Ovary (tissue), 3 donors: ENCODE measurements around the gene GPM6B.

ENCODE experiments used
- EP300 ChIP-seq: sonication (generic); formaldehyde crosslinking; IDR thresholded peaks from one replicate; pipeline ENCODE4 v1.6.1; 2017; ENCODE audit warnings: antibody characterized with exemption
- TF ChIP-seq, protein P1 (sequence below), 3 donors: fragments of 450-650 bp in 2 of 3; fragments of 200-600 bp in 1 of 3; IDR thresholded peaks; one replicate each; pipeline versions ENCODE4 v1.5.1 to v1.8.0; 2016 to 2022; ENCODE audit warnings: antibody characterized with exemption in 3 of 3, mild to moderate bottlenecking in 1 of 3
- donor health status: DM: no; HTN: no; CAD: no.

- TF ChIP-seq EP300, result no peak
- TF ChIP-seq, protein P1, sequence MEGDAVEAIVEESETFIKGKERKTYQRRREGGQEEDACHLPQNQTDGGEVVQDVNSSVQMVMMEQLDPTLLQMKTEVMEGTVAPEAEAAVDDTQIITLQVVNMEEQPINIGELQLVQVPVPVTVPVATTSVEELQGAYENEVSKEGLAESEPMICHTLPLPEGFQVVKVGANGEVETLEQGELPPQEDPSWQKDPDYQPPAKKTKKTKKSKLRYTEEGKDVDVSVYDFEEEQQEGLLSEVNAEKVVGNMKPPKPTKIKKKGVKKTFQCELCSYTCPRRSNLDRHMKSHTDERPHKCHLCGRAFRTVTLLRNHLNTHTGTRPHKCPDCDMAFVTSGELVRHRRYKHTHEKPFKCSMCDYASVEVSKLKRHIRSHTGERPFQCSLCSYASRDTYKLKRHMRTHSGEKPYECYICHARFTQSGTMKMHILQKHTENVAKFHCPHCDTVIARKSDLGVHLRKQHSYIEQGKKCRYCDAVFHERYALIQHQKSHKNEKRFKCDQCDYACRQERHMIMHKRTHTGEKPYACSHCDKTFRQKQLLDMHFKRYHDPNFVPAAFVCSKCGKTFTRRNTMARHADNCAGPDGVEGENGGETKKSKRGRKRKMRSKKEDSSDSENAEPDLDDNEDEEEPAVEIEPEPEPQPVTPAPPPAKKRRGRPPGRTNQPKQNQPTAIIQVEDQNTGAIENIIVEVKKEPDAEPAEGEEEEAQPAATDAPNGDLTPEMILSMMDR (IDR thresholded peaks at IDR 0.05), result no peak
Measured at GRCh38 chrX:13768939-13769338, 48.0 kb downstream of the GPM6B start.
